ENCODE measurements around the gene CELF2. TPM values are rescaled to one million over a fixed set of nuclear protein-coding genes. Genes with fewer than 3 reads are reported as not detected.

Gene CELF2
- total RNA-seq, 4 donors from 2014 or later: 8.7 to 28.6 (median 22.9) TPM

DNA sequence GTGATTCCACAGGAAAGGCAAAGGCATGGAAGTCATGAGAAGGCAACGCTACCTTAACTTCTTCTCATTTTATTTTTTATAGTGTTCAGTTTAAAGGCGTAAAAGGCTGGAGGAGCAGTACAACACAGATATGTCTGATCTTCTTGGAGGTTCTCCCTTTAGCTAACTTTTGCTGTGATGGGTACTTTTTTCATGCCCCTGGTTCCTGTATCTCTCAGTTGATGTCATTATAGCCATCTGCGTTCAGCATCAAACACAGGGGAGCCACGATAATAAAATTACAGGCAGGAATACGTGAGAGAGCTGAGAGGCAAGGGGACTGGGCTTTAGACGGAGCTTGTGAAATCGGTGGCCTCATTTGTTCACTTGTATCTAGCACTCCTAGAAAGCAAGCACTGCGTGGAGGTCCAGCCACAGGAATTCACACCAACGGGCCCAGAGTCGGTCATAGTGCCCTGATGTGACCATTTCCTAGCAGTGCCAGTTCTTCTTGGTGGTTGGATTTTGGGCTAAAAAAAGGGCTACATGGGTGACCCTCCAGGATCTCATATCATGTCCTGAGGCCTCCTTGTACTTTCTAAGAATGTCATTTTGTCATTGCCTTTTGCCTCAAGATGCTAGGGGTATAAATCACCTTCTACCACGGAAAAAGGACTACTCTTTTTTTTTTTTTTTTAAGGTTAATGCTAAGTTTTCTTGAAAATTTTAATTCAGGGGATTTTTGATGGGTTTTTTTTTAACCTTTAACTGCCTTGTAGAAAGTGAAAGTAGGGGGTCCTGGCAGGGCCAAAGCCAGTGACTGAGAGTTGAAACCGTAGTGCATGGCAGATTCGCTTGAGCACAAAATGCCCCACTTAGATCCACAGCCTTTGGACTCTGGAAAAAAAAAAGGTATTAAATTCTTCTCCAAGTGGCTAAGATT is 191.5 kb downstream of the CELF2 start:
- no peaks in the 10 kb centered on the region for H3K9me3 ChIP-seq
- DNase-seq (ENCODE audit: low spot score in 2 of 2): no peak
- no peak overlapping the region for H3K4me3 ChIP-seq
- no peaks in the 10 kb centered on the region for H3K27me3 ChIP-seq
- 87% methylated on average over 13 of the region's 13 CpGs for WGBS
- peaks cover 15% of the 10 kb centered on the region for H3K4me1 ChIP-seq
- H3K36me3 ChIP-seq: peaks cover 4% of the 10 kb centered on the region
- no peak overlapping the region for H3K27ac ChIP-seq
- no peak for TF ChIP-seq EP300 (IDR thresholded peaks at IDR 0.05)
- TF ChIP-seq CTCF (IDR thresholded peaks at IDR 0.05): no peak
- no peak for TF ChIP-seq POLR2AphosphoS5 (IDR thresholded peaks at IDR 0.05)
- no peak for TF ChIP-seq POLR2A (IDR thresholded peaks at IDR 0.05)

- Histone ChIP-seq H3K27me3 (no peaks in the 10 kb centered on the region), H3K27ac (no peak overlapping the region), H3K36me3 (peaks cover 4% of the 10 kb centered on the region), H3K4me1 (peaks cover 15% of the 10 kb centered on the region), H3K4me3 (no peak overlapping the region), H3K9me3 (no peaks in the 10 kb centered on the region)
- DNase-seq (ENCODE audit: low spot score in 2 of 2): no peak
- WGBS: 48% methylated on average over 6 of the region's 6 CpGs
- no peak for TF ChIP-seq EP300 (IDR thresholded peaks at IDR 0.05)
- no peak for TF ChIP-seq POLR2AphosphoS5 (IDR thresholded peaks at IDR 0.05)
- no peak for TF ChIP-seq POLR2A (IDR thresholded peaks at IDR 0.05)
- no peak for TF ChIP-seq CTCF (IDR thresholded peaks at IDR 0.05)
Measured at GRCh38 chr10:11209830-11210181, 192.1 kb downstream of the CELF2 start.

GRCh38 chr10:11210211-11210922 is 192.7 kb downstream of the CELF2 start:
- WGBS: 62% methylated on average over 13 of the region's 13 CpGs
- Histone ChIP-seq H3K4me1 (peaks cover 11% of the 10 kb centered on the region), H3K4me3 (no peak overlapping the region)

GRCh38 chr10:11212288-11213085 is 194.8 kb downstream of the CELF2 start:
- H3K27ac ChIP-seq: no peak overlapping the region
- no peaks in the 10 kb centered on the region for H3K27me3 ChIP-seq
- peaks cover 11% of the 10 kb centered on the region for H3K4me1 ChIP-seq
- no peak for DNase-seq (ENCODE audit: low spot score in 2 of 2)
- TF ChIP-seq CTCF (IDR thresholded peaks at IDR 0.05): no peak
- no peak for TF ChIP-seq EP300 (IDR thresholded peaks at IDR 0.05)
- no peak for TF ChIP-seq POLR2A (IDR thresholded peaks at IDR 0.05)
- no peak for TF ChIP-seq POLR2AphosphoS5 (IDR thresholded peaks at IDR 0.05)
- no peaks in the 10 kb centered on the region for H3K36me3 ChIP-seq
- H3K4me3 ChIP-seq: no peak overlapping the region
- WGBS: 71% methylated on average over 7 of the region's 7 CpGs
- H3K9me3 ChIP-seq: no peaks in the 10 kb centered on the region

More at GRCh38 chr10:11210211-11210922, 192.7 kb downstream of the CELF2 start:
- Histone ChIP-seq H3K9me3 (no peaks in the 10 kb centered on the region), H3K36me3 (peaks cover 4% of the 10 kb centered on the region), H3K27ac (no peak overlapping the region), H3K27me3 (no peaks in the 10 kb centered on the region)
- TF ChIP-seq POLR2AphosphoS5 (IDR thresholded peaks at IDR 0.05): no peak
- no peak for TF ChIP-seq POLR2A (IDR thresholded peaks at IDR 0.05)
- no peak for TF ChIP-seq CTCF (IDR thresholded peaks at IDR 0.05)
- no peak for TF ChIP-seq EP300 (IDR thresholded peaks at IDR 0.05)
- DNase-seq (ENCODE audit: low spot score in 2 of 2): no peak

Measured in suprapubic skin (tissue), 4 donors.